ENCODE measurements around the gene HIVEP1. TPM values are rescaled to one million over a fixed set of nuclear protein-coding genes. Genes with fewer than 3 reads are reported as not detected.

Gene HIVEP1
- total RNA-seq, 3 donors from 2014 or later (not counting 1 experiment from before 2014, with no cell fraction given): 26.3 to 37.9 (median 28.4) TPM

DNA sequence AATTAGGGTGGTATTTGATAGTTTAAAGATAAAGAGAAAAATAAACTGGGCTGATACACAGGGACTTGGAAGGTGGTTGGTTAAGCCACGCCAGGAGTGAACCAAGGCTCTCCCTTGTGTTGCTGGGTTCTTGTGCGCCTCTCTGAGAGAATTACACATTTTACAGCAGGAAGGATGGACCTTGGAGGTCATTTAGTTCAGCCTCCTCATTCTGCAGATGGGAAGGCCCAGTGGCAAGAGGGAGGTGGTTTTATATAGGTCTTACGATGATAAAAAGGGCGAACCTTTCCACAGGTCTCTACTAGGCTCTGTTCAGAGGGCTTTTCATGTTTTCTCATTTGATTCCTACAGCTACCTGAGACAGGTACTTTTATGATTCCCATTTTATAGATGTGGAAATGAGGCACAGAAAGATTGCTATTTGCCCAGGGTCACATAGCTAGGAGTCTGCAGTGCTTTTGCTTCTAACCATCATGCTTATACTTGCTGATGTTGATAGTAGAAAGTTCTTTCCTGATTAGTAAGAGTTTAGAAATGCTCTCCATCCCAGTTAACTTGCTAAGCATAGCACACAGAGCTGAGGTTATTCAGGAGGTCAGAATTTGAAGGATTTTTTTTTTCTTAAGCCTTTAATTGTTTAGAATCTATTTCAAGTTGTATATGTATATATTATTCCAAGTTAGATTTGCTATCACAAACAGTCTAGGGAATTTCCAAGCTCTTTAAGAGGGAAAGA, 12.8 kb downstream of the HIVEP1 start:
- peaks cover 25 to 27% of the 10 kb centered on the region in 2 donors for H3K4me1 Mint-ChIP-seq
- intact Hi-C loops (cut with micrococcal nuclease): no loop called here
- peaks cover 3% of the 10 kb centered on the region for H3K36me3 ChIP-seq (ENCODE audit: control insufficient read depth, insufficient read depth, low read length)
- DNase-seq (no peak), ATAC-seq (no peak)
- no peaks in the 10 kb centered on the region for H3K27me3 ChIP-seq (ENCODE audit: control insufficient read depth, insufficient read depth, low read length)
- WGBS (ENCODE audit: insufficient coverage): 97% methylated on average over 3 of the region's 4 CpGs
- H3K4me3 Mint-ChIP-seq: no peak overlapping the region
- TF ChIP-seq, protein P1, sequence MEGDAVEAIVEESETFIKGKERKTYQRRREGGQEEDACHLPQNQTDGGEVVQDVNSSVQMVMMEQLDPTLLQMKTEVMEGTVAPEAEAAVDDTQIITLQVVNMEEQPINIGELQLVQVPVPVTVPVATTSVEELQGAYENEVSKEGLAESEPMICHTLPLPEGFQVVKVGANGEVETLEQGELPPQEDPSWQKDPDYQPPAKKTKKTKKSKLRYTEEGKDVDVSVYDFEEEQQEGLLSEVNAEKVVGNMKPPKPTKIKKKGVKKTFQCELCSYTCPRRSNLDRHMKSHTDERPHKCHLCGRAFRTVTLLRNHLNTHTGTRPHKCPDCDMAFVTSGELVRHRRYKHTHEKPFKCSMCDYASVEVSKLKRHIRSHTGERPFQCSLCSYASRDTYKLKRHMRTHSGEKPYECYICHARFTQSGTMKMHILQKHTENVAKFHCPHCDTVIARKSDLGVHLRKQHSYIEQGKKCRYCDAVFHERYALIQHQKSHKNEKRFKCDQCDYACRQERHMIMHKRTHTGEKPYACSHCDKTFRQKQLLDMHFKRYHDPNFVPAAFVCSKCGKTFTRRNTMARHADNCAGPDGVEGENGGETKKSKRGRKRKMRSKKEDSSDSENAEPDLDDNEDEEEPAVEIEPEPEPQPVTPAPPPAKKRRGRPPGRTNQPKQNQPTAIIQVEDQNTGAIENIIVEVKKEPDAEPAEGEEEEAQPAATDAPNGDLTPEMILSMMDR (IDR thresholded peaks at IDR 0.05): no peak
- no peaks in the 10 kb centered on the region for H3K27me3 Mint-ChIP-seq (ENCODE audit: low read depth in 2 of 2)
- no peak overlapping the region for H3K27ac Mint-ChIP-seq
- peaks cover 3 to 4% of the 10 kb centered on the region in 2 donors for H3K9me3 Mint-ChIP-seq
- H3K9me3 ChIP-seq (ENCODE audit: control insufficient read depth, insufficient read depth, low read length): no peaks in the 10 kb centered on the region
- no peak overlapping the region for H3K4me3 ChIP-seq (ENCODE audit: low read length)
- H3K4me1 ChIP-seq (ENCODE audit: control insufficient read depth, insufficient read depth, low read length): peaks cover 6% of the 10 kb centered on the region
- peaks cover 7% of the 10 kb centered on the region for H3K36me3 Mint-ChIP-seq
- no peak overlapping the region for H3K27ac ChIP-seq (ENCODE audit: low read length)

DNA sequence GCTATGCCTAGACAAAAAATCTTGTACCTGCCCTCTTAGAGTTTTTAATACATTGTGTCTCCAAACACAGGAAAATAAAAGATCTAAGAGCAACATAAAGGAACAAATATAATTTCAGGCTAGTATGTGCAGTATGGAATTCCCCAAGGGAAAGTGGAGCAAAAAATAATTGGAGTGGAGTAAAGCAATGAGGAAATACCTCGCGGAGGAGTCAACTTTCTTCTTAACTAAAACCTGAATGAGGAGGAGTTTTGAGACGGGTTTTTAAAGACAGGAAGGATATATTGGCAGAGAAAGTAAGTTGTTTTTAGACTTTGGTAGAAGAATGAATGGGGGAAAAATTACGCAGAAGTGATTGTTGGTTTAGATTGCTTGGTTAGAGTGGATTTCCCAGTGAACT, 14.0 kb downstream of the HIVEP1 start:
- ATAC-seq: no peak
- Mint-ChIP-seq H3K9me3 (peaks cover 3 to 14% of the 10 kb centered on the region in 2 donors), H3K27ac (no peak overlapping the region), H3K4me1 (peaks cover 26 to 30% of the 10 kb centered on the region in 2 donors), H3K27me3 (ENCODE audit: low read depth in 2 of 2) (no peaks in the 10 kb centered on the region), H3K36me3 (peaks cover 20% of the 10 kb centered on the region), H3K4me3 (no peak overlapping the region)
- intact Hi-C loops (cut with micrococcal nuclease): no loop called here
- Histone ChIP-seq H3K4me1 (ENCODE audit: control insufficient read depth, insufficient read depth, low read length) (peaks cover 6% of the 10 kb centered on the region), H3K27ac (ENCODE audit: low read length) (no peak overlapping the region), H3K9me3 (ENCODE audit: control insufficient read depth, insufficient read depth, low read length) (no peaks in the 10 kb centered on the region), H3K36me3 (ENCODE audit: control insufficient read depth, insufficient read depth, low read length) (peaks cover 2% of the 10 kb centered on the region), H3K27me3 (ENCODE audit: control insufficient read depth, insufficient read depth, low read length) (no peaks in the 10 kb centered on the region), H3K4me3 (ENCODE audit: low read length) (no peak overlapping the region)
- 81% methylated on average over 4 of the region's 4 CpGs for WGBS (ENCODE audit: insufficient coverage)
- TF ChIP-seq, protein P1 (IDR thresholded peaks at IDR 0.05): no peak
- no peak for DNase-seq

DNA sequence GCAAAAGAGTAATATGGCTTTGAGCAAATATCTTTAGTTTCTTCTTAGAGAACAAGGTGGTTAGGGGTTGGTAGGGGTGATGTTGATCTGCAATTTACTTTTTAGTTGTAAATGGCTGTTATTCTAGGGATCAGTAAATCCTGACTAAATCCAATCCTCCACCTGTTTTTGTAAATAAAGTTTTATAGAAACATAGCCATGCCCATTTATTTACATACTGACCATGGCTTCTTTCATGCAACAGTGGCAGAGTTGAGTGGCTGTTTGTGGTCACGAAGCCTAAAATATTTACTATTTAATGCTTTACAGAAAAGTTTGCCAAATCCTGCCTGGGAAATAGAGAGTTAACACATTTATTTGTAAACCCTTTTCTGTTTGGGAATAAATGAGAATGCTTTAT, 14.7 kb downstream of the HIVEP1 start:
- peaks cover 24 to 37% of the 10 kb centered on the region in 2 donors for H3K4me1 Mint-ChIP-seq
- H3K27me3 Mint-ChIP-seq (ENCODE audit: low read depth in 2 of 2): no peaks in the 10 kb centered on the region
- H3K9me3 ChIP-seq (ENCODE audit: control insufficient read depth, insufficient read depth, low read length): no peaks in the 10 kb centered on the region
- H3K4me3 Mint-ChIP-seq: no peak overlapping the region
- H3K4me3 ChIP-seq (ENCODE audit: low read length): no peak overlapping the region
- no peaks in the 10 kb centered on the region for H3K36me3 ChIP-seq (ENCODE audit: control insufficient read depth, insufficient read depth, low read length)
- no peak for DNase-seq
- no peak overlapping the region for H3K27ac Mint-ChIP-seq
- WGBS (ENCODE audit: insufficient coverage): no CpG with 5 or more reads among the region's 1 CpG
- H3K27ac ChIP-seq (ENCODE audit: low read length): no peak overlapping the region
- peaks cover 13% of the 10 kb centered on the region for H3K4me1 ChIP-seq (ENCODE audit: control insufficient read depth, insufficient read depth, low read length)
- peaks cover 24% of the 10 kb centered on the region for H3K36me3 Mint-ChIP-seq
- ATAC-seq: no peak
- intact Hi-C loops (cut with micrococcal nuclease): no loop called here
- TF ChIP-seq, protein P1 (IDR thresholded peaks at IDR 0.05): no peak
- peaks cover 3 to 16% of the 10 kb centered on the region in 2 donors for H3K9me3 Mint-ChIP-seq
- H3K27me3 ChIP-seq (ENCODE audit: control insufficient read depth, insufficient read depth, low read length): no peaks in the 10 kb centered on the region

DNA sequence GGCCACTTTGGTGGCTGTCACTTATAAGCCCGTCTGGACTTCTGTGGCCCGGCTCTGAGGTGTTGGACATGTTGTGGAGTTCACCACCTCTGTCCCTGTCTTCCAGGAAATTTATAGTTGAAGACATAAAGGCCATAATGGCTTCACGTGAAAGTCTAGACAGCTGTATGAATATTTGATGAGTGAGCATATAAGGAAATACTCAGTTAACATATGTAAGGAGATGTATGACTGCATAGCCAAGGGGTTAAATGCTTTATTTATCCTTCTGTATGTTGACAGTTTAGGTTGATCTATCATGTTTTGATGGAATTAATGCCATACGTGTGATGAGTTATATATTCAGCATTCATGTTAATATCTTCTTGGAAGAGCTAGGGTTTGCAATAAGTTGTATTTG, 16.1 kb downstream of the HIVEP1 start:
- H3K36me3 Mint-ChIP-seq: peaks cover 24% of the 10 kb centered on the region
- H3K9me3 Mint-ChIP-seq: peaks cover 3 to 16% of the 10 kb centered on the region in 2 donors
- Histone ChIP-seq H3K36me3 (ENCODE audit: control insufficient read depth, insufficient read depth, low read length) (no peaks in the 10 kb centered on the region), H3K4me3 (ENCODE audit: low read length) (no peak overlapping the region), H3K9me3 (ENCODE audit: control insufficient read depth, insufficient read depth, low read length) (no peaks in the 10 kb centered on the region), H3K4me1 (ENCODE audit: control insufficient read depth, insufficient read depth, low read length) (peaks cover 11% of the 10 kb centered on the region), H3K27me3 (ENCODE audit: control insufficient read depth, insufficient read depth, low read length) (no peaks in the 10 kb centered on the region), H3K27ac (ENCODE audit: low read length) (no peak overlapping the region)
- H3K4me3 Mint-ChIP-seq: no peak overlapping the region
- H3K27me3 Mint-ChIP-seq (ENCODE audit: low read depth in 2 of 2): no peaks in the 10 kb centered on the region
- TF ChIP-seq, protein P1 (IDR thresholded peaks at IDR 0.05): no peak
- ATAC-seq (no peak), DNase-seq (no peak)
- WGBS (ENCODE audit: insufficient coverage): 94% methylated on average over 4 of the region's 4 CpGs
- no peak overlapping the region for H3K27ac Mint-ChIP-seq
- intact Hi-C loops (cut with micrococcal nuclease): no loop called here
- peaks cover 27 to 46% of the 10 kb centered on the region in 2 donors for H3K4me1 Mint-ChIP-seq

Data from natural killer cell (primary cell).